Progenitor cell of endocrine pancreas (in vitro differentiated cells): Measurements from ENCODE around the gene ZGPAT. TPM values are rescaled to one million over a fixed set of nuclear protein-coding genes. Genes with fewer than 3 reads are reported as not detected.

Experiments
- DNase-seq: peaks from one replicate; pipeline ENCODE4 v3.0.0; 2021; ENCODE audit warnings: low spot score; ENCODE audit not compliant: unreplicated experiment
- H3K27ac Mint-ChIP-seq: 2 replicates; pipeline ENCODE4 v1.8.0; 2021; ENCODE audit warnings: mild to moderate bottlenecking, moderate library complexity, mixed read lengths
- H3K27me3 Mint-ChIP-seq: 2 replicates; pipeline ENCODE4 v1.8.0; 2021; ENCODE audit warnings: mixed read lengths
- H3K36me3 Mint-ChIP-seq: 2 replicates; pipeline ENCODE4 v1.8.0; 2022; ENCODE audit warnings: mixed read lengths; ENCODE audit not compliant: insufficient read depth
- H3K4me1 Mint-ChIP-seq: 2 replicates; pipeline ENCODE4 v1.8.0; 2021; ENCODE audit warnings: low read depth, mixed read lengths
- H3K4me3 Mint-ChIP-seq: 2 replicates; pipeline ENCODE4 v1.8.0; 2021; ENCODE audit warnings: low read depth, mild to moderate bottlenecking, moderate library complexity, mixed read lengths
- H3K9me3 Mint-ChIP-seq: 2 replicates; pipeline ENCODE4 v1.8.0; 2021; ENCODE audit warnings: low read depth, mixed read lengths
- CTCF ChIP-seq: fragments of 200-600 bp; sonication (generic); IDR thresholded peaks from one replicate; pipeline ENCODE4 v1.5.0; 2021; ENCODE audit warnings: antibody characterized with exemption, mild to moderate bottlenecking; ENCODE audit not compliant: unreplicated experiment
- total RNA-seq: library from RNA; stranded (reverse); gene quantifications from 2 replicates; pipeline ENCODE4 v1.2.1, GENCODE V29; 2021

ZGPAT gene
- total RNA-seq, 1 donor from 2014 or later, result 38.5 TPM

GRCh38 chr20:63734946-63735858, 27.4 kb downstream of the ZGPAT start:
- Mint-ChIP-seq H3K4me3 (no peak overlapping the region), H3K4me1 (no peaks in the 10 kb centered on the region), H3K36me3 (peaks cover 17% of the 10 kb centered on the region), H3K9me3 (no peaks in the 10 kb centered on the region), H3K27me3 (peaks cover 6% of the 10 kb centered on the region), H3K27ac (no peak overlapping the region)
- TF ChIP-seq CTCF, result no peak
- no peak for DNase-seq

GRCh38 chr20:63735859-63736718, 28.2 kb downstream of the ZGPAT start, which contains the start of gene LIME1:
Gene LIME1, plus strand, starts transcription at chr20:63736664. Its CDS starts 886 bp downstream, at chr20:63737550.
- H3K4me3 Mint-ChIP-seq, result no peak within 1 kb of the TSS
- DNase-seq, result no peak
- no peaks in the 10 kb centered on the region for H3K9me3 Mint-ChIP-seq
- peaks cover 17% of the 10 kb centered on the region for H3K36me3 Mint-ChIP-seq
- no peaks in the 10 kb centered on the region for H3K4me1 Mint-ChIP-seq
- H3K27me3 Mint-ChIP-seq, result peaks cover 6% of the 10 kb centered on the region
- peak within 1 kb of the TSS; percentile 37 for H3K27ac Mint-ChIP-seq
- TF ChIP-seq CTCF, result no peak

GRCh38 chr20:63736893-63737694, 29.3 kb downstream of the ZGPAT start:
- DNase-seq, result no peak
- no peak for TF ChIP-seq CTCF

GRCh38 chr20:63737695-63737944, 29.8 kb downstream of the ZGPAT start:
- TF ChIP-seq CTCF, result no peak
- peaks cover 6% of the 10 kb centered on the region for H3K27me3 Mint-ChIP-seq
- no peak overlapping the region for H3K4me3 Mint-ChIP-seq
- no peak for DNase-seq
- H3K36me3 Mint-ChIP-seq, result peaks cover 17% of the 10 kb centered on the region
- H3K27ac Mint-ChIP-seq, result no peak overlapping the region
- H3K9me3 Mint-ChIP-seq, result no peaks in the 10 kb centered on the region
- H3K4me1 Mint-ChIP-seq, result no peaks in the 10 kb centered on the region

More at GRCh38 chr20:63736893-63737694, 29.3 kb downstream of the ZGPAT start:
- H3K36me3 Mint-ChIP-seq, result peaks cover 17% of the 10 kb centered on the region
- no peak overlapping the region for H3K4me3 Mint-ChIP-seq
- peaks cover 6% of the 10 kb centered on the region for H3K27me3 Mint-ChIP-seq
- no peaks in the 10 kb centered on the region for H3K4me1 Mint-ChIP-seq
- no peaks in the 10 kb centered on the region for H3K9me3 Mint-ChIP-seq
- no peak overlapping the region for H3K27ac Mint-ChIP-seq
